Brain pericyte (primary cell): ENCODE measurements around the gene CACNA2D3.

ENCODE experiments used
- DNase-seq: peaks from one replicate; pipeline ENCODE4 v3.0.0-alpha.2; 2012; ENCODE audit warnings: low read depth, low spot score

CACNA2D3 gene

GRCh38 chr3:54127499-54128056, 5.2 kb downstream of the CACNA2D3 start:
- DNase-seq, result no peak

DNA sequence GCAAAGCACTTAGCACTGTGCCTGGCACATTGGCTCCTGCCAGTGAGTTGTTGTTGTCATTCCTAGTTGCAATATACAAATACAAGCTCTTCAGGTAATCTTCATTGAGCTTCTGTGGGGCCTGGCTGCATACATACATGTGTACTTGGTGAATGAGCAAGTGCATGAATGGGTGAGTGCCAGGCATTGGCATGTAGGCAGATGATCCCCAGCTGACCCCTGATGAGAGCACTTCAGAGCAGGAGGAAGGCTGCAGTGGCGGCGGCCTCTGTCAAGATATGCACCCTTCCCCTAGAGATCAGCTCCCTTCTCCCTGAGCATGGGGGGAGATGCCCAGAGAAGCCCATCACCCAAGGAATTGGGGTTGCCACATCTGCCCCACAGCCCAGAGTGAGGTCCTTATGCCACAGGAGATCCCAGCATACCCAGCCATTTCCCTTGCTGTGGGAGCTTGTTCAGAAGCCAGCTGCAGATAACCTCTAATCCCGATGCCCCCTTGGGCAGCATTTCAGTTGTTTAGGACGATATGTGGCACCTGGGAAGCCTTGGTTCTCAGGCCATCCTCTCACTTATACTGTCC, 8.8 kb downstream of the CACNA2D3 start:
- no peak for DNase-seq

DNA sequence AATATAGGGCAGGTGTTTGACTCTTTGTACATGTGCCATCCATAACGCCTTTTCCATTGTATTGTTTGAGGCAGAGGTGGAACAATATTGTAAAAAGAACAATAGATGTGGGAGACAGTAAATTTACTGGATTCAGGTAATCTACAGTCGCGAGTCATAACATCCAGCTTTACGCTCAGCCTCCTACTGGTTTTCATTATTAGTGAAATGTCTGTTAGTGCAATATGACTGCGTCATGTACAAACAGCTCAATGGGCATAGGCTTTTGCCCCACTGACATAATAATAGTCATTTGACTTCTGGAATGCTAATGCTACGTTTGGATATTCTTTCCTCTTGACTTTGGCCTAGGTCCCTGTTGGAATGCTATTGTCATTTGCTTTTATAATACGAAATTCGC, 9.5 kb downstream of the CACNA2D3 start:
- no peak for DNase-seq

DNA sequence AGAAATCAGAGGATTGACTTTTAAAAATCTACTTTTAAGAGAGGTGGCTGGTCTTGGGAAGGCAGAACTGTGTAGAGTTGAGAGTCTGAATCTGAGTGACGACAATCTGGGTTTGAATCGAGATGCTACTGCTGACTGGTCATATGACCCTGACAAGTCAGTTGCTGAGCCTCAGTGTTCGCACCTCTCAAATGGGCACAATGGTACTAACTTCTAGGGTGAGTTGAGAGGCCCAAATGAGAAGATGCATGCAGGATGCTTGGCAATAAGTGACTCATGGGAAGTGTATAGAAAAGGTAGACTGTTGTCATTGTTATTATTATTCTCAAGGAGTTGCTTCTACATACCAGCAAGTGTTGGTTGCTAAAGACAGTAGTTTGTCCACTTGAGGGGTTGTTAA, 10.3 kb downstream of the CACNA2D3 start:
- no peak for DNase-seq

DNA sequence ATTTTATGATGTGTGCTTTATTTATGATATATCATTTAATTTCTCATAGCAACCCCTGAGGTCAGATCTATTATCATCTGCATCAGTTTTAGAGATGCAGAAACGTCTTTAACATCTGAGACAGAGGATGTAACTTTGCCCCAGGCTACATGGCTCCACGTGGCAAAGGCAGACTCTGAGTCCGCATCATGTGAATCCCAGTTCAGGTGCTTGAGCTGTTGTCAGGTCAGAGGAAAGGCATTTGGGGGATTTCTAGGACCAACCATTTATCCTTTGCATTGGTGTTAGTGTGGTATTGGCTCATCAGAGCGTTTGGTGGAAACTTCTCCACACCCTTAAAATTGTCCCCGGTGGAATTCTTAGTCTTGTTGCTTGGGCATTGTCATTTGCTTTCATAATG, 10.8 kb downstream of the CACNA2D3 start:
- DNase-seq, result no peak

GRCh38 chr3:54134155-54134554, 11.8 kb downstream of the CACNA2D3 start:
- DNase-seq, result no peak

- DNase-seq, result no peak
Measured at GRCh38 chr3:54134713-54135112, 12.4 kb downstream of the CACNA2D3 start.

DNA sequence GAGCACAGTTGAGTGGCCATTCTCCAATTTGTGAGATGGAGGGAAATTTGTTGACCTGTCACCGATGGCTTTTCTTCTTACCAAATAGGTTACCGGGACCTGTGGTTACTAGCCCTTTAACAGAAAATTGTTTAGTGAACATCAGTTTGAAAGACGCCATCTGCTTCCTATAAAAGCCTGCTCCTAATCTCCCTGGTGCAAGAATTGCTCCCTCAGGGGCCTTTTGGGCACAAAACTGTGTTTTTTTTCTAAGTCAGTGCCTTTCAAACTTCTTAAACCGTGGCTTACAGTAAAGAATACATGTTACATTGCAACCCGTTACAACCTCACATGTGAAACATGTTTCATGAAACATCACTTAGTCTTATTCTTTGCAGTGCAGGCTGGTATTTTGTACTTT, 15.0 kb downstream of the CACNA2D3 start:
- DNase-seq, result no peak

- DNase-seq, result no peak
Measured at GRCh38 chr3:54138937-54139547, 16.7 kb downstream of the CACNA2D3 start.

DNA sequence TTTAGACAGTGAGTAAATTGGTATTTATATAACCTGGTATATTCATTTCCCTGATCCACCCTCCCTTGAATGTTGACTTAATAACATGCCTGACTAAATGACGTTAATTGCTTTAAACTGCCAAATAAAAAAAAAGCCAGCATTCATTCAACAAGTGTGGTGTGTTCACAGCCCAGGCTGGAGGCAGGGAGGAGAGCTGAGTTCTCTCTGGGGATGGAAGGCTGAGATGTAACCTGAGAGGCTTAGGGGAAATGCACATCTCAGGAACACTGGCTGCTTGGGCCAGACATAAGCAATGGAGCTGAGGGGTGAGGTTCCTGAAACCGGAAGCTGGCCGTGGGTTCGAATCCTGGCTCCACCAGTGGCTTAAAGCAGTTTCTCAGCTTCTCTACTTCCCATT, 17.3 kb downstream of the CACNA2D3 start:
- no peak for DNase-seq

DNA sequence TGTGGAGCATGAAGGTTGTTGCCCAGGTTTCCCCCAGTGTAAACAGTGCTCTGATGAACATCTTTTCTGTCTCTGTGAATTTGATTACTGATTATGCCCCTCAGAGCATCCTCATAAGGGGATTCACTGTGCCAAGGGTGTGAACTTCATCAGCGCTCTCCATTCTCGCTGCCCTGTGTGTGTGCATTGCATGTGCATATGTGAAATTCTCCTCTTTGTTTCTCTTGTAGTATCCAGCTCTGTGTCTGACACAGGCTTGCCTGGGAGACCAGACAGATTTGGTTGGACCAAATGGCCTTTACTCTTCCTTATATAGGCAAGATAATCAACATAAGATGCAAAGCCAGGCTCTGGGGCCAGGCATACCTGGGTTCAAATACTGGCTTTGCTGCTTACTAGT, 21.9 kb downstream of the CACNA2D3 start:
- DNase-seq, result no peak

DNA sequence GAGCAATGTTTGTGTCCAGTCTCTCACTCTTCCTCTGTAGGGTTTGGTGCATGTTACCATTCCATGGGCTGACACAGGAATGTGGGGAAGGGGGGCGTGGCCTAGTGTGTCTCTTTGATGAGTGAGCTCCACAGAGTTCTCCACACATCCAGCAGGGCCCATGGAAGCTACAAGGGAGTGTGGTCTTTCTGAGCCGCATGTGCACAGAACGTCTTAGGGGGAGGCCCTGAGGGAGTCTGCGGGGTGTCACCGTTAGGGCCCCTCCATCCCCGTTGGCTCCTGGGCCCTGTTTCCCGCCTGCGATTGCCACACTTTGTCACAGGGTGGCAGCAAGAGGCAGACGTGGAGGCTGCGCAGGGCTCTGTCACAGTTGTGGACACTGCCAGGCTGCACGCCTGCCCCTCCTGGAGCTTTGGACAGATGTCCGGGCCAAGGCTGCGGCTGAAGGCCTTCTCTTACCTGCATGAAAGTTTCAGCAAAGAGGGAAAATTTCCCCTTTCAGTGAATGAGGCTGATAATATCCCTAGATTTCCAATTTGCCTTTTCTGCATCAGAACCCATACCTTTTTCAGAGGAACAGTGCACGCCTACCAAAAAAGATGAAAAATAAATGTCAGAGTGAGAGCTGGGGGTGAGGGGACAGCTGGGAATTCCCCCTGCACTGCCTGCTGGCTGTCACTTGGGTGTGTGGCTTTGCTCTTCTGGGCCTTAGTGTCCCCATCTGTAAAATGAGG, 24.3 kb downstream of the CACNA2D3 start:
- no peak for DNase-seq

GRCh38 chr3:54150864-54151467, 28.6 kb downstream of the CACNA2D3 start:
- DNase-seq, result no peak

DNA sequence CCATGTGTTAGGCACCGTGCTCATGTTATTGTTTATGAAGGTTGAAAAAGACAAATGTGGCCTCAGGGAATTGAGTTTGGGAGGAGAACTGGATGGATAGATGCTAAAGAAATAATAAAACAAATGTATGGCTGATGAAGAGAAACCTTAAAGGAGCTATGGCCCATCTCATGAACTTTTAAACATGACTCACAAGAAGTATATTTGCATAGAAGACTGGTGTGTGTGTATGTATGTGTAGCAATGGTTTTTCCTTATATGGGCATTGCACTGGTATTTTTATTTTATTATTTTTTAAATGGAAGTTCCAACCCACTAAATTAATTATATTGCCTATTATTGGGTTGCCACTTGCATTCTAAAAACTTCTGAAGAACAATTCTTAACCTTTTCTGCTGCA, 31.1 kb downstream of the CACNA2D3 start:
- DNase-seq, result no peak

DNA sequence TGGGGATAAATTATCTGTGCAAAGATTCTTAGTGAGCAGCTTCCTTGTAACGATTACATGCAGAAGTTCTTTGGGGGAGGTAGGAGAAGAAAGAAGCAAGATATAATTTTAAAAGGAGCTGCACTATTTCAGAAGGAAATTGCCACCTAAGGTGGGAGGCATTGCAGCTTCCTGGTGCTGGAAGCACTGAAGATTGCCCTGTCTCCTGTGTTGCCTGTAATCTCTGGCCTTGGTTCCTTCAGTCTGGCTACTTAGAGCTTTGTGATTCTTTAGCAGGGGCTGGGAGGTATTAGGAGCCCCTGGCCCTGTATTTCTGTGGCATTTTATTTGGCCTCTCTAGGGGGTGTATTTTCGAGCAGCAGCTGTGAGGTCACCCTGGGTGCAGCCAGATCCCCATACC, 35.5 kb downstream of the CACNA2D3 start:
- DNase-seq, result no peak

- DNase-seq, result no peak
Measured at GRCh38 chr3:54159917-54160316, 37.6 kb downstream of the CACNA2D3 start.

GRCh38 chr3:54163441-54163840, 41.1 kb downstream of the CACNA2D3 start:
- DNase-seq, result no peak

GRCh38 chr3:54164192-54164975, 42.0 kb downstream of the CACNA2D3 start:
- no peak for DNase-seq

- DNase-seq, result no peak
Measured at GRCh38 chr3:54165865-54166264, 43.5 kb downstream of the CACNA2D3 start.

GRCh38 chr3:54167999-54168398, 45.6 kb downstream of the CACNA2D3 start:
- DNase-seq, result no peak

DNA sequence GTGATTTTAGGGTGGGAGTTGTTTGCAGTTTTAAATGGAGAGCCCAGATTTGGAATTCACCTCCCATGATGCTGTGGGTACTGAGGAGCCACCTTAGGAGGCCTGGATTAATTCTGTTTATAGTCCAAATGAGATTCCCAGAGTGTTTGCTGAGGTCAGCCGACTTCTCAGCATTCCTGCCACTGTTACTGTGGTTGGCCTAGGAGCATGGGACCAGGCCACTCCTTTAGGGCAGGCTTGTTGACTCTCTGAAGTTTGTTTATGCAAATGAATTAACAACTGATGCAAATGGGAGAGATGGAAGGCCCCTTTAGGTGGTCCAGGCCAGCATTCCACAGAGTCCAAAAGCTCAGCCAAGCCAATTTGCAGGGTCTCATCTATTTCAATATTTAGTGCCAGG, 46.1 kb downstream of the CACNA2D3 start:
- DNase-seq, result no peak

- DNase-seq, result no peak
Measured at GRCh38 chr3:54169524-54169923, 47.2 kb downstream of the CACNA2D3 start.
